K562 (cell line): ENCODE results near the gene NAPB. TPM values are rescaled to one million over a fixed set of nuclear protein-coding genes. Genes with fewer than 3 reads are reported as not detected.
A peak's percentile ranks its signal among the peaks of the same experiment; 100 is the strongest.

Experiments used
- ATF1 ChIP-seq, 2 experiments: fragments of 450-650 bp in 1 of 2; IDR thresholded peaks; 2 replicates each; pipeline ENCODE4 v1.6.1; 2016; ENCODE audit warnings: missing compliant biosample characterization in 1 of 2, missing genetic modification characterization in 1 of 2
- CBFA2T2 ChIP-seq: fragments of 450-650 bp; conservative IDR thresholded peaks from 2 replicates; pipeline ENCODE4 v1.6.1; 2017; ENCODE audit warnings: mild to moderate bottlenecking
- CBX3 ChIP-seq, 2 experiments: IDR thresholded peaks; 1 replicate in 1 of 2; 2 replicates in 1 of 2; pipeline ENCODE4 v1.6.1; 2012; ENCODE audit warnings: inconsistent platforms in 2 of 2, low read length in 2 of 2, borderline replicate concordance in 1 of 2, control low read depth in 1 of 2
- ELF1 ChIP-seq: fragments of 200-800 bp; sonication (Bioruptor generic); IDR thresholded peaks from 2 replicates; pipeline ENCODE4 v1.6.1; 2016; ENCODE audit warnings: missing genetic modification characterization, missing compliant biosample characterization
- FOSL1 ChIP-seq: fragments of 200-800 bp; sonication (Bioruptor generic); conservative IDR thresholded peaks from 2 replicates; pipeline ENCODE4 v1.6.1; 2016; ENCODE audit warnings: missing genetic modification characterization, missing compliant biosample characterization
- FOXM1 ChIP-seq, 2 experiments: fragments of 450-650 bp in 1 of 2; sonication (generic) in 1 of 2; formaldehyde crosslinking in 1 of 2; IDR thresholded peaks; 2 replicates each; pipeline versions ENCODE4 v1.6.1 to v1.9.0; 2017 to 2022; ENCODE audit warnings: low read depth in 2 of 2, mild to moderate bottlenecking in 2 of 2, missing genetic modification reagents in 1 of 2, moderate library complexity in 1 of 2
- GABPB1 ChIP-seq: sonication (generic); formaldehyde crosslinking; IDR thresholded peaks from 2 replicates; pipeline ENCODE4 v1.8.0; 2022; ENCODE audit warnings: mild to moderate bottlenecking, missing genetic modification reagents
- HDAC6 ChIP-seq: IDR thresholded peaks from 2 replicates; pipeline ENCODE4 v1.6.1; 2012; ENCODE audit warnings: low read depth, mild to moderate bottlenecking, control low read depth, inconsistent platforms, low read length, moderate library complexity
- HNRNPL ChIP-seq: fragments of 200-400 bp; formaldehyde crosslinking; IDR thresholded peaks from 2 replicates; pipeline ENCODE4 v1.6.1; 2017; ENCODE audit warnings: low read depth, mild to moderate bottlenecking, low read length
- HNRNPUL1 ChIP-seq: fragments of 200-400 bp; formaldehyde crosslinking; IDR thresholded peaks from 2 replicates; pipeline ENCODE4 v1.6.1; 2017; ENCODE audit warnings: low read length
- MAFK ChIP-seq: IDR thresholded peaks from 2 replicates; pipeline ENCODE4 v1.6.1; 2011; ENCODE audit warnings: low read length, improper control_type of control experiment
- NFIX ChIP-seq: fragments of 250-450 bp; sonication (Bioruptor Pico); IDR thresholded peaks from 2 replicates; pipeline ENCODE4 v1.4.0; 2020; ENCODE audit warnings: low read depth, mild to moderate bottlenecking, moderate library complexity
- POLR2A ChIP-seq: fragments of 450-650 bp; conservative IDR thresholded peaks from 2 replicates; pipeline ENCODE4 v1.6.1; 2016
- SAFB ChIP-seq: fragments of 200-400 bp; formaldehyde crosslinking; IDR thresholded peaks from 2 replicates; pipeline ENCODE4 v1.6.1; 2017; ENCODE audit warnings: low read depth, low read length, borderline replicate concordance
- SMARCA4 ChIP-seq: fragments of 450-650 bp; IDR thresholded peaks from 2 replicates; pipeline ENCODE4 v1.6.1; 2016
- SRSF1 ChIP-seq: fragments of 200-400 bp; formaldehyde crosslinking; IDR thresholded peaks from 2 replicates; pipeline ENCODE4 v1.6.1; 2017; ENCODE audit warnings: mild to moderate bottlenecking, low read depth, low read length, moderate library complexity
- TAF1 ChIP-seq: IDR thresholded peaks from 2 replicates; pipeline ENCODE4 v1.6.1; 2011; ENCODE audit warnings: mild to moderate bottlenecking, low read length, moderate library complexity; ENCODE audit not compliant: insufficient read depth, control insufficient read depth, severe bottlenecking; ENCODE audit errors: extremely low read depth
- ZNF197 ChIP-seq: fragments of 200-800 bp; sonication (Bioruptor generic); IDR thresholded peaks from 2 replicates; pipeline ENCODE4 v1.6.1; 2016; ENCODE audit warnings: low read depth, missing genetic modification characterization, missing compliant biosample characterization
- ZNF3 ChIP-seq: fragments of 250-450 bp; sonication (Bioruptor Pico); IDR thresholded peaks from 2 replicates; pipeline ENCODE4 v1.5.0; 2021; ENCODE audit warnings: mild to moderate bottlenecking, moderate library complexity
- ZNF778 ChIP-seq: fragments of 450-650 bp; formaldehyde crosslinking; IDR thresholded peaks from 2 replicates; pipeline ENCODE4 v1.4.0; 2020; ENCODE audit warnings: mild to moderate bottlenecking, moderate library complexity
- ZZZ3 ChIP-seq: fragments of 450-650 bp; IDR thresholded peaks from 2 replicates; pipeline ENCODE4 v1.6.1; 2016; ENCODE audit warnings: antibody characterized with exemption, mild to moderate bottlenecking, moderate library complexity
- polyA plus RNA-seq, 8 experiments: library from polyadenylated mRNA; depleted of rRNA in 4 of 8; stranded (reverse) in 5 of 8; unstranded in 3 of 8; fragments of >200 nt; fragmentation: Nextera tagmentation in 2 of 8; fragmentation: Illumina TruSeq in 1 of 8; extraction: Ambion mirVana in 2 of 8; extraction: Trizol in 1 of 8; gene quantifications; 2 replicates each; pipeline versions ENCODE4 v1.2.1 to v1.2.3, GENCODE V29; 2011 to 2014; ENCODE audit warnings: inconsistent platforms in 1 of 8, missing spikeins in 1 of 8
- total RNA-seq, 7 experiments: library from RNA; depleted of rRNA in 6 of 7; stranded (reverse); fragments of >200 nt in 6 of 7; fragmentation: Illumina TruSeq in 2 of 7; extraction: Trizol in 2 of 7; gene quantifications; 2 replicates each; pipeline versions ENCODE4 v1.2.1 to v1.2.3, GENCODE V29; 2011 to 2021; ENCODE audit warnings: low replicate concordance in 1 of 7
- TF ChIP-seq, protein P1 (sequence below): IDR thresholded peaks from 2 replicates; pipeline ENCODE4 v1.6.1; 2012; ENCODE audit warnings: low read depth, low read length, improper control_type of control experiment, borderline replicate concordance
- TF ChIP-seq, protein P2 (sequence below): fragments of 250-450 bp; sonication (Bioruptor Pico); IDR thresholded peaks from 2 replicates; pipeline ENCODE4 v1.5.0; 2020; ENCODE audit warnings: mild to moderate bottlenecking, borderline replicate concordance
- TF ChIP-seq, protein P3 (sequence below): fragments of 450-650 bp; formaldehyde crosslinking; IDR thresholded peaks from 2 replicates; pipeline ENCODE4 v1.4.0; 2022; ENCODE audit warnings: mild to moderate bottlenecking, moderate library complexity
- TF ChIP-seq, protein P4 (sequence below), 2 experiments: fragments of 450-650 bp in 1 of 2; sonication (generic) in 1 of 2; formaldehyde crosslinking in 1 of 2; IDR thresholded peaks in 1 of 2; conservative IDR thresholded peaks in 1 of 2; 2 replicates each; pipeline versions ENCODE4 v1.6.1 to v1.8.1; 2016 to 2023; ENCODE audit warnings: mild to moderate bottlenecking in 2 of 2, moderate library complexity in 2 of 2, inconsistent platforms in 1 of 2, missing genetic modification reagents in 1 of 2

Gene NAPB
- total and polyA plus RNA-seq, 9 of the 15 experiments (the other 6 are each of a cell fraction or from before 2014, with no cell fraction given) = 1.4 to 7.7 (median 5.2) TPM

DNA sequence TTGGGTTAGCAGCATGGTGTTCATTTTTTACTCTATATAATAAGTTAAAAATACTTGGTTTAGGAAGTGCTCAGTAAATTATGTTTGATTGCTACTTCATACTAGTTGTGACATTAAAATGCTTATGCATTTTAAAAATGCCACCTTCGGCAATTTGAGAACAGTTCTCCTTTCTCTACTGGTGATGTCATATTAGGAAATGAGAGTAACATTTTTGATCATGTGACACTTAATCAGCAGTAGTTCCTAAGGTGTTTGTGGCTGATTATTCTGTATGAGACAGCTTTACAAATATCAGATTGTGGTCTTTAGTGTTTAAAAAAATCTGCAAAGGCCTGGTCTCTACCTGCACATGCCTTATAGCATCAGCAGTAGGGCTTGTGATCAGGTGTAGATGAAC is 54.9 kb downstream of the NAPB start (continued):
- TF ChIP-seq FOSL1 (peak; percentile 58; the same call in 1 of the 2 replicates), ZZZ3 (no peak), CBFA2T2 (peak; percentile 37), POLR2A (no peak), NFIX (CRISPR knock-in tag) (no peak), CBX3 (IDR thresholded peaks at IDR 0.05; ENCODE audit: borderline replicate concordance in 1 of 2, low read length in 2 of 2) (no peak), ELF1 (tag) (peak; percentile 36; the same call in 1 of the 2 replicates), HNRNPUL1 (no peak), GABPB1 (no peak), SRSF1 (no peak), ATF1 (CRISPR knock-in tag; IDR thresholded peaks at IDR 0.05) (no peak), ATF1 (tag; IDR thresholded peaks at IDR 0.05) (peak; percentile 24; the same call in 1 of the 2 replicates), HDAC6 (no peak), HNRNPL (no peak), TAF1 (no peak), MAFK (peak; percentile 84), FOXM1 (IDR thresholded peaks at IDR 0.05; ENCODE audit: low read depth) (no peak), FOXM1 (CRISPR knock-in tag; IDR thresholded peaks at IDR 0.05; ENCODE audit: low read depth) (no peak), SAFB (no peak), SMARCA4 (peak; percentile 31; the same call in 1 of the 2 replicates), ZNF778 (no peak), ZNF197 (CRISPR knock-in tag) (no peak), ZNF3 (no peak)
- TF ChIP-seq, protein P1, sequence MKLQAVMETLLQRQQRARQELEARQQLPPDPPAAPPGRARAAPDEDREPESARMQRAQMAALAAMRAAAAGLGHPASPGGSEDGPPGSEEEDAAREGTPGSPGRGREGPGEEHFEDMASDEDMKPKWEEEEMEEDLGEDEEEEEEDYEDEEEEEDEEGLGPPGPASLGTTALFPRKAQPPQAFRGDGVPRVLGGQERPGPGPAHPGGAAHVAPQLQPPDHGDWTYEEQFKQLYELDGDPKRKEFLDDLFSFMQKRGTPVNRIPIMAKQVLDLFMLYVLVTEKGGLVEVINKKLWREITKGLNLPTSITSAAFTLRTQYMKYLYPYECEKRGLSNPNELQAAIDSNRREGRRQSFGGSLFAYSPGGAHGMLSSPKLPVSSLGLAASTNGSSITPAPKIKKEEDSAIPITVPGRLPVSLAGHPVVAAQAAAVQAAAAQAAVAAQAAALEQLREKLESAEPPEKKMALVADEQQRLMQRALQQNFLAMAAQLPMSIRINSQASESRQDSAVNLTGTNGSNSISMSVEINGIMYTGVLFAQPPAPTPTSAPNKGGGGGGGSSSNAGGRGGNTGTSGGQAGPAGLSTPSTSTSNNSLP = no peak
- TF ChIP-seq, protein P2, sequence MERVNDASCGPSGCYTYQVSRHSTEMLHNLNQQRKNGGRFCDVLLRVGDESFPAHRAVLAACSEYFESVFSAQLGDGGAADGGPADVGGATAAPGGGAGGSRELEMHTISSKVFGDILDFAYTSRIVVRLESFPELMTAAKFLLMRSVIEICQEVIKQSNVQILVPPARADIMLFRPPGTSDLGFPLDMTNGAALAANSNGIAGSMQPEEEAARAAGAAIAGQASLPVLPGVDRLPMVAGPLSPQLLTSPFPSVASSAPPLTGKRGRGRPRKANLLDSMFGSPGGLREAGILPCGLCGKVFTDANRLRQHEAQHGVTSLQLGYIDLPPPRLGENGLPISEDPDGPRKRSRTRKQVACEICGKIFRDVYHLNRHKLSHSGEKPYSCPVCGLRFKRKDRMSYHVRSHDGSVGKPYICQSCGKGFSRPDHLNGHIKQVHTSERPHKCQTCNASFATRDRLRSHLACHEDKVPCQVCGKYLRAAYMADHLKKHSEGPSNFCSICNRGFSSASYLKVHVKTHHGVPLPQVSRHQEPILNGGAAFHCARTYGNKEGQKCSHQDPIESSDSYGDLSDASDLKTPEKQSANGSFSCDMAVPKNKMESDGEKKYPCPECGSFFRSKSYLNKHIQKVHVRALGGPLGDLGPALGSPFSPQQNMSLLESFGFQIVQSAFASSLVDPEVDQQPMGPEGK (CRISPR knock-in tag) = no peak
- TF ChIP-seq, protein P3, sequence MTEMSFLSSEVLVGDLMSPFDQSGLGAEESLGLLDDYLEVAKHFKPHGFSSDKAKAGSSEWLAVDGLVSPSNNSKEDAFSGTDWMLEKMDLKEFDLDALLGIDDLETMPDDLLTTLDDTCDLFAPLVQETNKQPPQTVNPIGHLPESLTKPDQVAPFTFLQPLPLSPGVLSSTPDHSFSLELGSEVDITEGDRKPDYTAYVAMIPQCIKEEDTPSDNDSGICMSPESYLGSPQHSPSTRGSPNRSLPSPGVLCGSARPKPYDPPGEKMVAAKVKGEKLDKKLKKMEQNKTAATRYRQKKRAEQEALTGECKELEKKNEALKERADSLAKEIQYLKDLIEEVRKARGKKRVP (CRISPR knock-in tag) = no peak
- TF ChIP-seq, protein P4, sequence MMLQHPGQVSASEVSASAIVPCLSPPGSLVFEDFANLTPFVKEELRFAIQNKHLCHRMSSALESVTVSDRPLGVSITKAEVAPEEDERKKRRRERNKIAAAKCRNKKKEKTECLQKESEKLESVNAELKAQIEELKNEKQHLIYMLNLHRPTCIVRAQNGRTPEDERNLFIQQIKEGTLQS (IDR thresholded peaks at IDR 0.05) = peak; percentile 90
- TF ChIP-seq, protein P4 (CRISPR knock-in tag; conservative IDR thresholded peaks at IDR 0.05) = no peak
